H9 (cell line): ENCODE results near the gene CYP17A1. TPM values are rescaled to one million over a fixed set of nuclear protein-coding genes. Genes with fewer than 3 reads are reported as not detected.

Source experiments
- DNase-seq: peaks from one replicate; pipeline ENCODE4 v3.0.0-alpha.2; 2017
- H2AFZ ChIP-seq: one replicate; pipeline ENCODE4 v1.6.1; 2013; ENCODE audit warnings: mild to moderate bottlenecking, low read length, control low read depth, moderate library complexity
- H2AK5ac ChIP-seq: 2 replicates; pipeline ENCODE4 v1.6.1; 2013; ENCODE audit warnings: low read length, control low read depth, mixed read lengths; ENCODE audit not compliant: insufficient read length
- H2BK120ac ChIP-seq: one replicate; pipeline ENCODE4 v1.6.1; 2013; ENCODE audit warnings: low read depth, mild to moderate bottlenecking, low read length, control low read depth, inconsistent platforms; ENCODE audit not compliant: poor library complexity, severe bottlenecking
- H2BK12ac ChIP-seq: 2 replicates; pipeline ENCODE4 v1.6.1; 2013; ENCODE audit warnings: low read length, control low read depth, mixed read lengths, low read depth; ENCODE audit not compliant: insufficient read length
- H2BK15ac ChIP-seq: 2 replicates; pipeline ENCODE4 v1.6.1; 2013; ENCODE audit warnings: low read depth, low read length, control low read depth
- H2BK20ac ChIP-seq: one replicate; pipeline ENCODE4 v1.6.1; 2013; ENCODE audit warnings: low read depth, mild to moderate bottlenecking, low read length, control low read depth, inconsistent platforms; ENCODE audit not compliant: poor library complexity, severe bottlenecking
- H2BK5ac ChIP-seq: 2 replicates; pipeline ENCODE4 v1.6.1; 2013; ENCODE audit warnings: low read length, control low read depth, mixed read lengths; ENCODE audit not compliant: insufficient read length
- H3K14ac ChIP-seq: 2 replicates; pipeline ENCODE4 v1.6.1; 2013; ENCODE audit warnings: low read length, control low read depth; ENCODE audit not compliant: insufficient read depth
- H3K18ac ChIP-seq: 2 replicates; pipeline ENCODE4 v1.6.1; 2013; ENCODE audit warnings: low read depth, mild to moderate bottlenecking, mixed read lengths, low read length, control low read depth; ENCODE audit not compliant: insufficient read length
- H3K23ac ChIP-seq: 2 replicates; pipeline ENCODE4 v1.6.1; 2013; ENCODE audit warnings: low read length, control low read depth, mixed read lengths, low read depth; ENCODE audit not compliant: insufficient read length
- H3K23me2 ChIP-seq: 2 replicates; pipeline ENCODE4 v1.6.1; 2013; ENCODE audit warnings: low read depth, mild to moderate bottlenecking, mixed read lengths, low read length, control low read depth; ENCODE audit not compliant: insufficient read length, poor library complexity, severe bottlenecking
- H3K27ac ChIP-seq: 2 replicates; pipeline ENCODE4 v1.5.1; 2013; ENCODE audit warnings: low read length, control low read depth, mixed read lengths, low read depth; ENCODE audit not compliant: insufficient read length
- H3K27me3 ChIP-seq: 2 replicates; pipeline ENCODE4 v1.6.1; 2013; ENCODE audit warnings: low read length, control low read depth, inconsistent platforms; ENCODE audit not compliant: insufficient read depth
- H3K4ac ChIP-seq: 2 replicates; pipeline ENCODE4 v1.6.1; 2013; ENCODE audit warnings: low read depth, mild to moderate bottlenecking, control low read depth, inconsistent platforms, low read length, moderate library complexity
- H3K4me1 ChIP-seq: 2 replicates; pipeline ENCODE4 v1.6.1; 2013; ENCODE audit warnings: low read length, control low read depth, inconsistent platforms; ENCODE audit not compliant: insufficient read depth
- H3K4me2 ChIP-seq: 2 replicates; pipeline ENCODE4 v1.6.1; 2013; ENCODE audit warnings: low read length, control low read depth, mixed read lengths; ENCODE audit not compliant: insufficient read length, insufficient read depth
- H3K56ac ChIP-seq: 2 replicates; pipeline ENCODE4 v1.6.1; 2013; ENCODE audit warnings: low read depth, mild to moderate bottlenecking, mixed read lengths, low read length, control low read depth; ENCODE audit not compliant: insufficient read length
- H3K79me1 ChIP-seq: 2 replicates; pipeline ENCODE4 v1.6.1; 2013; ENCODE audit warnings: low read depth, mild to moderate bottlenecking, moderate library complexity, low read length, control low read depth, inconsistent platforms; ENCODE audit not compliant: insufficient read depth, poor library complexity, severe bottlenecking
- H3K79me2 ChIP-seq: 2 replicates; pipeline ENCODE4 v1.6.1; 2013; ENCODE audit warnings: low read length, control low read depth, inconsistent platforms; ENCODE audit not compliant: insufficient read depth
- H3K9ac ChIP-seq: 2 replicates; pipeline ENCODE4 v1.6.1; 2013; ENCODE audit warnings: low read length, control low read depth, mixed read lengths; ENCODE audit not compliant: insufficient read length; ENCODE audit errors: extremely low read depth
- H3K9me3 ChIP-seq: one replicate; pipeline ENCODE4 v1.6.1; 2013; ENCODE audit warnings: low read depth, low read length, inconsistent platforms; ENCODE audit not compliant: control insufficient read depth
- H3T11ph ChIP-seq: one replicate; pipeline ENCODE4 v1.6.1; 2013; ENCODE audit warnings: mild to moderate bottlenecking, low read length, control low read depth, inconsistent platforms
- H4K20me1 ChIP-seq: one replicate; pipeline ENCODE4 v1.6.1; 2013; ENCODE audit not compliant: control insufficient read depth, insufficient read length, insufficient read depth
- H4K5ac ChIP-seq: 2 replicates; pipeline ENCODE4 v1.6.1; 2013; ENCODE audit warnings: low read depth, mild to moderate bottlenecking, mixed read lengths, low read length, control low read depth; ENCODE audit not compliant: insufficient read length
- H4K8ac ChIP-seq: replicated peaks from 2 replicates; pipeline ENCODE4 v1.6.1; 2013; ENCODE audit warnings: low read length, control low read depth, mixed read lengths, low read depth; ENCODE audit not compliant: insufficient read length
- H4K91ac ChIP-seq: 2 replicates; pipeline ENCODE4 v1.6.1; 2013; ENCODE audit warnings: low read depth, mild to moderate bottlenecking, moderate library complexity, mixed read lengths, low read length, control low read depth; ENCODE audit not compliant: insufficient read length
- H3K27ac Mint-ChIP-seq, 3 experiments: 2 replicates in 2 of 3; 3 replicates in 1 of 3; pipeline ENCODE4 v1.8.0; 2020 to 2021; ENCODE audit warnings: mixed read lengths in 3 of 3, mild to moderate bottlenecking in 1 of 3, moderate library complexity in 1 of 3
- H3K27me3 Mint-ChIP-seq: 2 replicates; pipeline ENCODE4 v1.8.0; 2021; ENCODE audit warnings: low read depth, mild to moderate bottlenecking, moderate library complexity, mixed read lengths
- H3K36me3 Mint-ChIP-seq, 3 experiments: 2 replicates in 2 of 3; 3 replicates in 1 of 3; pipeline ENCODE4 v1.8.0; 2020 to 2021; ENCODE audit warnings: low read depth in 3 of 3, mixed read lengths in 3 of 3; ENCODE audit not compliant: insufficient read depth in 1 of 3
- H3K4me1 Mint-ChIP-seq, 2 experiments: 2 replicates each; pipeline ENCODE4 v1.8.0; 2020; ENCODE audit warnings: mixed read lengths in 2 of 2
- H3K4me3 Mint-ChIP-seq, 2 experiments: 2 replicates in 1 of 2; 3 replicates in 1 of 2; pipeline ENCODE4 v1.8.0; 2020 to 2021; ENCODE audit warnings: mild to moderate bottlenecking in 2 of 2, mixed read lengths in 2 of 2, moderate library complexity in 1 of 2
- H3K9me3 Mint-ChIP-seq, 2 experiments: 2 replicates in 1 of 2; 3 replicates in 1 of 2; pipeline ENCODE4 v1.8.0; 2020; ENCODE audit warnings: mild to moderate bottlenecking in 2 of 2, mixed read lengths in 2 of 2, moderate library complexity in 1 of 2
- WGBS: extraction: QIAGEN DNeasy Blood & Tissue Kit; methylation state at CpG from one replicate; pipeline ENCODE4 v1.1.7; 2013; ENCODE audit warnings: missing lambda C conversion rate, low lambda C conversion rate, mixed read lengths; ENCODE audit not compliant: insufficient read length; ENCODE audit errors: extremely low coverage; 5-methylcytosine and 5-hydroxymethylcytosine counted together
- total RNA-seq: library from RNA; stranded (reverse); gene quantifications from 2 replicates; pipeline ENCODE4 v1.2.1, GENCODE V29; 2021
- TF ChIP-seq, protein P1 (sequence below): fragments of 200-600 bp; sonication (generic); conservative IDR thresholded peaks from 3 replicates; pipeline ENCODE4 v1.8.0; 2021; ENCODE audit warnings: antibody characterized with exemption, mild to moderate bottlenecking

CYP17A1 gene
- total RNA-seq, 1 experiment from 2014 or later: not detected

DNA sequence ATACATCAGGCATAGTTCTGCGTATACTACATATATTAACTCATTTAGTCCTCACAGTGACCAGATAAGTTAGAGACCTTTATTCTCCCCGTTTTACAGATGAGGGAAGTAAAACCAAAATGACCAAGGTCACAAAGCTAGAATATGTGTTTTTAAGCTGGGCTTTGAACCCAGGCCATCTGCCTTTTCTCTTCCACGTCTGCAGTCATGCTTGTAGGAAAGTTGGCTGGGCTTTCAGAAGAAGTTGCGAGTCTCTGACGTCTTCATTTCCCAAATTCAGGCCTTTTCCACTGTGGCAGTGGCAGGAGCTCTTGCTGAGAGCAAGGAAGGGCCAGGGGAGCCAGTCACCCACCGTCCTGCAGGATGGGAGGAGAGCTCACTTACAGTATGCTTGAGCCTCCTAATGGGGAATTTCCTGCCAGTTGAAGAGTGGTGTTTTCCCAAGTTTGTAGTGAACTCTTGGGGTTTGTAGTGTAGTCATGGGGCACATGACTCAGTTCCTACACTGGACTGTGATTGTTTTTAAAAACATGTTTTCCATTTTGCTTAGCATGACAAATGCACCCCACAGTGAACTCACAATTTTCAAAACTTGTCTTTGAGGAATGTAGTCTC is 34.2 kb downstream of the CYP17A1 start:
- H3K14ac ChIP-seq: no peak overlapping the region
- no peaks in the 10 kb centered on the region for H3K79me2 ChIP-seq
- no peak overlapping the region for H4K91ac ChIP-seq
- H2BK12ac ChIP-seq: no peak overlapping the region
- H3T11ph ChIP-seq: no peak overlapping the region
- peak overlapping the region; percentile 5 for H3K4me2 ChIP-seq
- no peak overlapping the region for H3K18ac ChIP-seq
- H3K27me3 ChIP-seq: no peaks in the 10 kb centered on the region
- TF ChIP-seq, protein P1, sequence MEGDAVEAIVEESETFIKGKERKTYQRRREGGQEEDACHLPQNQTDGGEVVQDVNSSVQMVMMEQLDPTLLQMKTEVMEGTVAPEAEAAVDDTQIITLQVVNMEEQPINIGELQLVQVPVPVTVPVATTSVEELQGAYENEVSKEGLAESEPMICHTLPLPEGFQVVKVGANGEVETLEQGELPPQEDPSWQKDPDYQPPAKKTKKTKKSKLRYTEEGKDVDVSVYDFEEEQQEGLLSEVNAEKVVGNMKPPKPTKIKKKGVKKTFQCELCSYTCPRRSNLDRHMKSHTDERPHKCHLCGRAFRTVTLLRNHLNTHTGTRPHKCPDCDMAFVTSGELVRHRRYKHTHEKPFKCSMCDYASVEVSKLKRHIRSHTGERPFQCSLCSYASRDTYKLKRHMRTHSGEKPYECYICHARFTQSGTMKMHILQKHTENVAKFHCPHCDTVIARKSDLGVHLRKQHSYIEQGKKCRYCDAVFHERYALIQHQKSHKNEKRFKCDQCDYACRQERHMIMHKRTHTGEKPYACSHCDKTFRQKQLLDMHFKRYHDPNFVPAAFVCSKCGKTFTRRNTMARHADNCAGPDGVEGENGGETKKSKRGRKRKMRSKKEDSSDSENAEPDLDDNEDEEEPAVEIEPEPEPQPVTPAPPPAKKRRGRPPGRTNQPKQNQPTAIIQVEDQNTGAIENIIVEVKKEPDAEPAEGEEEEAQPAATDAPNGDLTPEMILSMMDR: no peak
- no peak overlapping the region for H2BK5ac ChIP-seq
- WGBS: no CpG with 5 or more reads among the region's 6 CpGs
- H2BK120ac ChIP-seq: no peak overlapping the region
- Mint-ChIP-seq H3K27me3 (no peaks in the 10 kb centered on the region; the same call in 1 of the 2 replicates), H3K9me3 (peaks cover 5% of the 10 kb centered on the region in 2 experiments; a peak in 4 of 5 replicates), H3K36me3 (peaks cover 5 to 15% (median 7%) of the 10 kb centered on the region in 3 experiments), H3K4me1 (peaks cover 41 to 49% of the 10 kb centered on the region in 2 experiments), H3K4me3 (peak overlapping the region; percentile 18 to 39; a peak in 2 of 5 replicates), H3K27ac (peak overlapping the region; percentile 96 to 99 (median 98))
- peaks cover 4% of the 10 kb centered on the region for H3K9me3 ChIP-seq
- DNase-seq: peak; percentile 83
- no peak overlapping the region for H2BK20ac ChIP-seq
- no peak overlapping the region for H2AK5ac ChIP-seq
- no peak overlapping the region for H3K9ac ChIP-seq
- H3K4ac ChIP-seq: no peak overlapping the region
- no peaks in the 10 kb centered on the region for H3K79me1 ChIP-seq
- no peak overlapping the region for H4K8ac ChIP-seq
- no peak overlapping the region for H3K56ac ChIP-seq
- peaks cover 20% of the 10 kb centered on the region; the same call in 1 of the 2 replicates for H3K4me1 ChIP-seq
- no peaks in the 10 kb centered on the region for H3K23me2 ChIP-seq
- no peak overlapping the region for H3K23ac ChIP-seq
- H4K5ac ChIP-seq: no peak overlapping the region
- H2BK15ac ChIP-seq: no peak overlapping the region
- H3K27ac ChIP-seq: peak overlapping the region; percentile 75
- no peak overlapping the region for H2AFZ ChIP-seq
- peaks cover 3% of the 10 kb centered on the region for H4K20me1 ChIP-seq
